HCT116 (cell line): ENCODE data around the gene NTN5. TPM values are rescaled to one million over a fixed set of nuclear protein-coding genes. Genes with fewer than 3 reads are reported as not detected.
A peak's percentile ranks its signal among the peaks of the same experiment; 100 is the strongest.
"Not testable (repeated sequence)": the region's sequence is repeated elsewhere in the genome, so short reads cannot be mapped to it uniquely, and the experiment has no call there.

ENCODE experiments used
- ATAC-seq: fragments of 200-7000 bp; cut with Tn5 transposase; 2 replicates; pipeline ENCODE4 v1.9.1; 2020; ENCODE audit warnings: mild to moderate bottlenecking, moderate library complexity
- BruUV-seq: library from RNA; stranded (reverse); fragments of 400-500 nt; replicated peaks from 2 replicates; lab custom pipeline; 2021; lab: Mats Ljungman, UMichigan
- CTCF ChIA-PET: fragments of 300-600 bp; sonication (Branson Sonifier 250); formaldehyde crosslinking; loops from one replicate; lab custom pipeline; 2021; ENCODE audit warnings: antibody characterized with exemption; lab: Charles Lee
- POLR2A ChIA-PET: fragments of 300-600, 350-600 bp; sonication (Branson Sonifier 250); formaldehyde crosslinking; loops from one replicate; lab custom pipeline; 2021; ENCODE audit warnings: antibody characterized with exemption; lab: Charles Lee
- RAD21 ChIA-PET, 2 experiments: fragments of 300-600 bp; sonication (Branson Sonifier 250); formaldehyde crosslinking; loops; one replicate each; lab custom pipeline; 2023; ENCODE audit warnings: low total read pairs in 2 of 2; ENCODE audit not compliant: uncharacterized antibody in 2 of 2, unreplicated experiment in 2 of 2, low non-redundant PET in 1 of 2; lab: Charles Lee
- DNase-seq: peaks from one replicate; pipeline ENCODE4 v3.0.0-alpha.2; 2010; ENCODE audit warnings: low read depth, low spot score
- H2AFZ ChIP-seq: fragments of 200-600 bp; shearing (Covaris generic), sonication (generic); 2 replicates; pipeline ENCODE4 v1.6.1; 2017; ENCODE audit warnings: low read depth, mixed run types, mixed read lengths, antibody characterized with exemption, low read length; ENCODE audit not compliant: poor library complexity, severe bottlenecking
- H3K27ac ChIP-seq: 2 replicates; pipeline ENCODE4 v1.5.1; 2012; ENCODE audit warnings: low read depth, low read length
- H3K27me3 ChIP-seq: fragments of 200-600 bp; sonication (generic); 2 replicates; pipeline ENCODE4 v1.6.1; 2016; ENCODE audit warnings: mixed run types, low read length, mixed read lengths; ENCODE audit not compliant: insufficient read depth
- H3K36me3 ChIP-seq, 2 experiments: fragments of 200-500 bp in 1 of 2; fragments of 200-600 bp in 1 of 2; sonication (Bioruptor generic) in 1 of 2; sonication (generic) in 1 of 2; 2 replicates each; pipeline versions ENCODE4 v1.5.1 to v1.6.1; 2014 to 2016; ENCODE audit warnings: low read length in 2 of 2, inconsistent platforms in 1 of 2, mixed read lengths in 1 of 2, mixed run types in 1 of 2; ENCODE audit not compliant: insufficient read depth in 2 of 2, control insufficient read depth in 1 of 2
- H3K4me1 ChIP-seq, 2 experiments: fragments of 200-600 bp in 1 of 2; sonication (generic) in 1 of 2; 2 replicates each; pipeline versions ENCODE4 v1.5.1 to v1.6.1; 2012 to 2017; ENCODE audit warnings: low read length in 2 of 2, inconsistent platforms in 1 of 2, mild to moderate bottlenecking in 1 of 2, mixed read lengths in 1 of 2, mixed run types in 1 of 2, moderate library complexity in 1 of 2; ENCODE audit not compliant: insufficient read depth in 2 of 2, control insufficient read depth in 1 of 2
- H3K4me2 ChIP-seq: fragments of 200-600 bp; sonication (generic); 2 replicates; pipeline ENCODE4 v1.6.1; 2017; ENCODE audit warnings: mixed run types, low read length, mixed read lengths
- H3K4me3 ChIP-seq, 2 experiments: fragments of 200-600 bp in 1 of 2; sonication (generic) in 1 of 2; replicated peaks in 1 of 2; 2 replicates each; pipeline ENCODE4 v1.5.1; 2011 to 2016; ENCODE audit warnings: low read length in 2 of 2, control low read depth in 1 of 2, low read depth in 1 of 2, mild to moderate bottlenecking in 1 of 2, mixed read lengths in 1 of 2, mixed run types in 1 of 2
- H3K79me2 ChIP-seq: fragments of 200-600 bp; sonication (generic); 2 replicates; pipeline ENCODE4 v1.6.1; 2017; ENCODE audit warnings: mild to moderate bottlenecking, mixed run types, low read length, moderate library complexity, mixed read lengths; ENCODE audit not compliant: insufficient read depth
- H3K9ac ChIP-seq: fragments of 200-600 bp; sonication (generic); 2 replicates; pipeline ENCODE4 v1.6.1; 2016; ENCODE audit warnings: low read length, mixed read lengths
- H3K9me2 ChIP-seq: fragments of 200-600 bp; sonication (generic), shearing (Covaris generic); 2 replicates; pipeline ENCODE4 v1.6.1; 2017; ENCODE audit warnings: mixed run types, mild to moderate bottlenecking, moderate library complexity; ENCODE audit not compliant: insufficient read depth
- H3K9me3 ChIP-seq, 2 experiments: fragments of 200-500 bp in 1 of 2; fragments of 200-600 bp in 1 of 2; sonication (Bioruptor generic) in 1 of 2; sonication (generic) in 1 of 2; 2 replicates each; pipeline ENCODE4 v1.6.1; 2014 to 2017; ENCODE audit warnings: low read length in 2 of 2, mixed read lengths in 2 of 2, inconsistent platforms in 1 of 2, low read depth in 1 of 2, mild to moderate bottlenecking in 1 of 2, mixed run types in 1 of 2, moderate library complexity in 1 of 2; ENCODE audit not compliant: control insufficient read depth in 1 of 2, insufficient read depth in 1 of 2
- H4K20me1 ChIP-seq: fragments of 200-600 bp; sonication (generic), shearing (Covaris generic); 2 replicates; pipeline ENCODE4 v1.6.1; 2017; ENCODE audit warnings: mixed run types, mild to moderate bottlenecking, moderate library complexity; ENCODE audit not compliant: insufficient read depth
- CEBPB ChIP-seq: IDR thresholded peaks from 2 replicates; pipeline ENCODE4 v1.6.1; 2012; ENCODE audit warnings: low read depth
- EZH2phosphoT487 ChIP-seq: fragments of 200-600 bp; IDR thresholded peaks from 2 replicates; pipeline ENCODE4 v1.6.1; 2018; ENCODE audit warnings: antibody characterized with exemption, borderline replicate concordance
- MAX ChIP-seq: IDR thresholded peaks from 2 replicates; pipeline ENCODE4 v1.6.1; 2012
- POLR2A ChIP-seq: IDR thresholded peaks from 2 replicates; pipeline ENCODE4 v1.7.0; 2011; ENCODE audit warnings: borderline replicate concordance; ENCODE audit not compliant: insufficient read depth, insufficient read length; ENCODE audit errors: extremely low read depth
- POLR2AphosphoS5 ChIP-seq: IDR thresholded peaks from 2 replicates; pipeline ENCODE4 v1.6.1; 2011; ENCODE audit warnings: mild to moderate bottlenecking, low read depth, low read length, moderate library complexity
- SIN3A ChIP-seq: IDR thresholded peaks from 2 replicates; pipeline ENCODE4 v1.6.1; 2012; ENCODE audit warnings: low read depth
- YY1 ChIP-seq: IDR thresholded peaks from 2 replicates; pipeline ENCODE4 v1.6.1; 2011; ENCODE audit warnings: low read length, low read depth, moderate library complexity, mild to moderate bottlenecking; ENCODE audit not compliant: insufficient replicate concordance; ENCODE audit errors: extremely low read depth
- ZFX ChIP-seq: fragments of 450-650 bp; IDR thresholded peaks from 2 replicates; pipeline ENCODE4 v1.6.1; 2017
- ZNF274 ChIP-seq: fragments of 200-500 bp; sonication (Bioruptor generic); IDR thresholded peaks from 2 replicates; pipeline ENCODE4 v1.6.1; 2014; ENCODE audit warnings: mild to moderate bottlenecking, low read depth, low read length, inconsistent platforms
- intact Hi-C: fragments of 100-400 bp; cut with micrococcal nuclease; formaldehyde crosslinking; loops from 2 replicates; pipeline ENCODE4 v1.10.0; 2022
- total RNA-seq: library from RNA; stranded (reverse); gene quantifications from one replicate; pipeline ENCODE4 v1.2.1, GENCODE V29; 2021; ENCODE audit not compliant: unreplicated experiment

The NTN5 gene
- total RNA-seq, 1 experiment from 2014 or later, result 3.1 TPM

GRCh38 chr19:48696353-48697010, 23.7 kb upstream of the NTN5 start:
- Histone ChIP-seq H3K79me2 (peaks cover 15% of the 10 kb centered on the region; the same call in 1 of the 2 replicates), H3K9ac (peak overlapping the region; percentile 84), H3K27me3 (no peaks in the 10 kb centered on the region), H3K27ac (peak overlapping the region; percentile 83), H3K9me2 (no peaks in the 10 kb centered on the region)
- DNase-seq, result no peak
- TF ChIP-seq ZNF274 (no peak), EZH2phosphoT487 (no peak), ZFX (no peak), POLR2A (peak; percentile 2)
- TF ChIP-seq, all 23 proteins: peak for 1
- CTCF ChIA-PET, result interaction anchor here (0.7 to 1.9 kb wide), 5 partner anchors 16 to 305 kb away, joined by 3 to 12 read pairs (median 4); partner anchors contain the start of genes CA11 and KDELR1
- no peaks in the 10 kb centered on the region for H4K20me1 ChIP-seq
- no peaks in the 10 kb centered on the region for H3K9me3 ChIP-seq
- intact Hi-C loops, result no loop called here
- peaks cover 32 to 55% of the 10 kb centered on the region in 2 experiments for H3K4me1 ChIP-seq
- ATAC-seq, result peak; percentile 52
- BruUV-seq, result no TSS peak
- H3K4me2 ChIP-seq, result peak overlapping the region; percentile 100
- H3K36me3 ChIP-seq, result no peaks in the 10 kb centered on the region
- POLR2A ChIA-PET, result interaction anchor here (0.8 to 1.8 kb wide), 7 partner anchors 9 to 74 kb away, joined by 3 to 15 read pairs (median 4); partner anchors contain the start of gene CA11
- RAD21 ChIA-PET, result interaction anchor here in 1 of 2 experiments (1.4 to 1.7 kb wide), 2 partner anchors 17 to 21 kb away, joined by 4 read pairs; no protein-coding TSS in a partner anchor
- no peak overlapping the region for H2AFZ ChIP-seq
- peak overlapping the region; percentile 75 to 85 for H3K4me3 ChIP-seq

DNA sequence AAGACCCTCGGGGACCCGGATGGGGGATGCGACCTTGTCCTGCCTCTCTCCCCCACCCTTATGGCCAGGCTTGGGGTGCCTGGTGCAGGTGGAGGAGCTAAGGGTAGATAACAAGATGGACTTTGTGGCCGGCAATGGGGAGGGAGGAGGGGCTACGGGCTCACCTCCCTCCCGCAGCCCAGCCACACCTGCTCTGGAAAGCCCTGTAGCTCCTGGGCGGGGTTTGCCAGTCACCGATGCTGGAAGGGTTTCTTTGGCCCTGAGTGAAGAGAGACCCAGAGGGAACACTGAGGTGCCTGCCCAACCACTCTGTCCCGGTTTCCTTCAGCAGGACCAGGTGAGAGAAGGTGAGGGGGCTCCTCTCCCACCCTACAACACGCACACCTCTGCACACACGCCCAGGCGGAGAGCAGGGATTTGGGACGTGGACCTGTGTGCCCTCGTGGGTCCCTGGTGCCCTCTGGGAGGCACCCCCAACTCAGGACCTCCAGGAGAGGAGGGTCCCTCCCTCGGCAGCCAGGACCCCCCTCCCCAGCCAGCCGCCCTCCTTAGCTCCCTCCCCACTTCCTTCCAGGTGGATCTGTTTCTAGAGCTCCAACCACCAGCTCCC, 23.0 kb upstream of the NTN5 start, which contains the start of gene FUT2:
Gene FUT2 (plus strand): TSS at position 229 of the 610 bp plus-strand sequence. CDS start 6,986 bp downstream, outside the sequence.
- peak within 1 kb of the TSS; percentile 75 to 85 for H3K4me3 ChIP-seq
- DNase-seq, result no peak
- TSS peak; percentile 79 for BruUV-seq

GRCh38 chr19:48693629-48694028, 20.8 kb upstream of the NTN5 start:
- H3K27ac ChIP-seq, intact Hi-C loops, H2AFZ ChIP-seq, H3K9me2 ChIP-seq, H3K36me3 ChIP-seq, RAD21 ChIA-PET, BruUV-seq, H4K20me1 ChIP-seq, H3K9ac ChIP-seq, H3K4me2 ChIP-seq, ATAC-seq, DNase-seq, H3K9me3 ChIP-seq, CTCF ChIA-PET, H3K27me3 ChIP-seq, H3K4me3 ChIP-seq: not testable (repeated sequence)
- peaks cover 11% of the 10 kb centered on the region; the same call in 1 of the 2 replicates for H3K79me2 ChIP-seq
- POLR2A ChIA-PET, result interaction anchor here (0.6 kb wide), 1 partner anchor 17 kb away, joined by 3 read pairs; no protein-coding TSS in a partner anchor
- peaks cover 28 to 43% of the 10 kb centered on the region in 2 experiments for H3K4me1 ChIP-seq

More for the DNA sequence above, 23.0 kb upstream of the NTN5 start, which contains the start of gene FUT2:
- H3K36me3 ChIP-seq, result no peaks in the 10 kb centered on the region
- H3K9me3 ChIP-seq, result no peaks in the 10 kb centered on the region
- H3K27me3 ChIP-seq, result no peaks in the 10 kb centered on the region
- ChIA-PET POLR2A (interaction anchor here (0.8 to 1.8 kb wide), 8 partner anchors 9 to 75 kb away, joined by 3 to 15 read pairs (median 4); partner anchors contain the start of gene CA11), RAD21 (interaction anchor here in 1 of 2 experiments (1.4 to 1.7 kb wide), 2 partner anchors 17 to 20 kb away, joined by 4 read pairs; no protein-coding TSS in a partner anchor), CTCF (interaction anchor here (0.6 to 1.9 kb wide), 6 partner anchors 17 to 304 kb away, joined by 3 to 12 read pairs (median 4); partner anchors contain the start of genes CA11 and KDELR1)
- intact Hi-C loops, result no loop called here
- H4K20me1 ChIP-seq, result no peaks in the 10 kb centered on the region
- ATAC-seq, result peak; percentile 81
- TF ChIP-seq SIN3A, result no peak; the same call in 1 of the 2 replicates
- TF ChIP-seq POLR2A, result peak; percentile 45
- TF ChIP-seq YY1, result peak; percentile 7
- TF ChIP-seq POLR2AphosphoS5, result peak; percentile 96
- TF ChIP-seq CEBPB, result no peak
- TF ChIP-seq MAX, result peak; percentile 22; the same call in 1 of the 2 replicates
- H3K79me2 ChIP-seq, result peaks cover 15% of the 10 kb centered on the region; the same call in 1 of the 2 replicates
- peak within 1 kb of the TSS; percentile 83 for H3K27ac ChIP-seq
- H3K9ac ChIP-seq, result peak within 1 kb of the TSS; percentile 84
- no peaks in the 10 kb centered on the region for H3K9me2 ChIP-seq
- H3K4me2 ChIP-seq, result peak within 1 kb of the TSS; percentile 100
- H2AFZ ChIP-seq, result no peak within 1 kb of the TSS
- H3K4me1 ChIP-seq, result peaks cover 32 to 55% of the 10 kb centered on the region in 2 experiments
